ENCODE data around the gene GPSM3. TPM values are rescaled to one million over a fixed set of nuclear protein-coding genes. Genes with fewer than 3 reads are reported as not detected.
A peak's percentile ranks its signal among the peaks of the same experiment; 100 is the strongest.
"Not testable (repeated sequence)": the region's sequence is repeated elsewhere in the genome, so short reads cannot be mapped to it uniquely, and the experiment has no call there.

Gene GPSM3
- total RNA-seq, 1 donor from 2014 or later, result 4.5 TPM

- H3F3A ChIP-seq (ENCODE audit: low read depth), result peaks cover 11% of the 10 kb centered on the region
- H3K4me2 ChIP-seq, result no peak overlapping the region
- peaks cover 19% of the 10 kb centered on the region for H3K36me3 Mint-ChIP-seq
- H3K27ac ChIP-seq, result no peak overlapping the region
- peaks cover 30% of the 10 kb centered on the region for H3K4me1 Mint-ChIP-seq
- peaks cover 4% of the 10 kb centered on the region for H3K4me1 ChIP-seq
- H3K9ac ChIP-seq, result no peak overlapping the region
- H3K36me3 ChIP-seq, result no peaks in the 10 kb centered on the region
- TF ChIP-seq EZH2phosphoT487 (IDR thresholded peaks at IDR 0.05) (no peak), EZH2 (IDR thresholded peaks at IDR 0.05) (no peak), CTCF (IDR thresholded peaks at IDR 0.05) (no peak)
- no peak overlapping the region for H3K4me3 ChIP-seq
- no peak for DNase-seq (ENCODE audit: low spot score)
- no peak overlapping the region for H3K4me3 Mint-ChIP-seq
- peaks cover 46% of the 10 kb centered on the region for H3K27me3 ChIP-seq
- H3K9me3 Mint-ChIP-seq, result no peaks in the 10 kb centered on the region
- H3K79me2 ChIP-seq (ENCODE audit: low read depth), result no peaks in the 10 kb centered on the region
- no peaks in the 10 kb centered on the region for H3K9me3 ChIP-seq (ENCODE audit: low read depth)
- peaks cover 6% of the 10 kb centered on the region for H3K27me3 Mint-ChIP-seq (ENCODE audit: insufficient read depth, low read depth)
- H3K27ac Mint-ChIP-seq, result peak overlapping the region; percentile 23
- no peaks in the 10 kb centered on the region for H4K20me1 ChIP-seq (ENCODE audit: low read depth)
- H2AFZ ChIP-seq (replicated peaks), result no peak overlapping the region
Observed at GRCh38 chr6:32146687-32147086, 45.8 kb downstream of the GPSM3 start.

GRCh38 chr6:32146287-32146686 lies 46.2 kb downstream of the GPSM3 start:
- Mint-ChIP-seq H3K4me1 (peaks cover 28% of the 10 kb centered on the region), H3K27ac (peak overlapping the region; percentile 23), H3K9me3 (no peaks in the 10 kb centered on the region), H3K4me3 (no peak overlapping the region), H3K36me3 (peaks cover 19% of the 10 kb centered on the region), H3K27me3 (ENCODE audit: insufficient read depth, low read depth) (peaks cover 7% of the 10 kb centered on the region)
- Histone ChIP-seq H2AFZ (replicated peaks) (no peak overlapping the region), H3K4me2 (no peak overlapping the region), H3K4me1 (peaks cover under 1% of the 10 kb centered on the region), H3K27me3 (peaks cover 42% of the 10 kb centered on the region), H3K36me3 (no peaks in the 10 kb centered on the region), H3K27ac (no peak overlapping the region), H3K9me3 (ENCODE audit: low read depth) (no peaks in the 10 kb centered on the region), H4K20me1 (ENCODE audit: low read depth) (no peaks in the 10 kb centered on the region), H3K4me3 (no peak overlapping the region), H3F3A (ENCODE audit: low read depth) (peaks cover 7% of the 10 kb centered on the region), H3K9ac (no peak overlapping the region), H3K79me2 (ENCODE audit: low read depth) (no peaks in the 10 kb centered on the region)
- DNase-seq (ENCODE audit: low spot score), result no peak
- no peak for TF ChIP-seq EZH2phosphoT487 (IDR thresholded peaks at IDR 0.05)
- no peak for TF ChIP-seq EZH2 (IDR thresholded peaks at IDR 0.05)
- TF ChIP-seq CTCF (IDR thresholded peaks at IDR 0.05), result no peak

- not testable (repeated sequence) for H2AFZ ChIP-seq (replicated peaks); H3K4me3 Mint-ChIP-seq; H3K27me3 Mint-ChIP-seq (ENCODE audit: insufficient read depth, low read depth); H3K36me3 ChIP-seq; H3K9me3 ChIP-seq (ENCODE audit: low read depth); H3K4me3 ChIP-seq; H3K27ac Mint-ChIP-seq; H3K4me1 ChIP-seq; H3F3A ChIP-seq (ENCODE audit: low read depth); H3K9ac ChIP-seq; DNase-seq (ENCODE audit: low spot score); H3K4me2 ChIP-seq; H3K27ac ChIP-seq; H3K9me3 Mint-ChIP-seq; H4K20me1 ChIP-seq (ENCODE audit: low read depth); H3K79me2 ChIP-seq (ENCODE audit: low read depth)
- H3K27me3 ChIP-seq, result peaks cover 21% of the 10 kb centered on the region
- peaks cover 19% of the 10 kb centered on the region for H3K4me1 Mint-ChIP-seq
- H3K36me3 Mint-ChIP-seq, result peaks cover 14% of the 10 kb centered on the region
Observed at GRCh38 chr6:32144238-32144637, 48.2 kb downstream of the GPSM3 start.

Small RNA genes within 50 kb of the gene (microRNA-seq; reads per million reads assigned to microRNA genes)
- 1.1 reads per million for gene MIR6721
- gene MIR6833, result not detected

Small RNA genes within 50 kb of the gene (small RNA-seq; reads per million reads assigned to genes)
- gene AL662884.1, result not detected
- not detected for gene MIR6833

Other genes starting within 250 kb of the GPSM3 start
- 0.50 TPM in 1 of 2 replicates, not detected in the other for gene CFB, start 246.5 kb downstream of the GPSM3 start, total RNA-seq (ENCODE audit: low replicate concordance)
- 129 and 135 TPM in 2 replicates for gene NELFE, start 233.7 kb downstream of the GPSM3 start, total RNA-seq (ENCODE audit: low replicate concordance)
- gene SKIC2, start 233.5 kb downstream of the GPSM3 start, total RNA-seq (ENCODE audit: low replicate concordance), result 21.0 and 50.5 TPM in 2 replicates
- gene DXO, start 220.5 kb downstream of the GPSM3 start, total RNA-seq (ENCODE audit: low replicate concordance), result 10.2 and 23.0 TPM in 2 replicates
- gene C4A, start 210.6 kb downstream of the GPSM3 start, total RNA-seq (ENCODE audit: low replicate concordance), result 1.7 and 4.3 TPM in 2 replicates
- gene C4B, start 177.8 kb downstream of the GPSM3 start, total RNA-seq (ENCODE audit: low replicate concordance), result 0.30 and 1.5 TPM in 2 replicates
- gene CYP21A2, start 154.2 kb downstream of the GPSM3 start, total RNA-seq (ENCODE audit: low replicate concordance), result 0.09 TPM in 1 of 2 replicates, not detected in the other
- gene TNXB, start 83.3 kb downstream of the GPSM3 start, total RNA-seq (ENCODE audit: low replicate concordance), result 0.71 and 3.2 TPM in 2 replicates
- 19.4 and 41.8 TPM in 2 replicates for gene ATF6B, start 64.4 kb downstream of the GPSM3 start, total RNA-seq (ENCODE audit: low replicate concordance)
- gene FKBPL, start 62.4 kb downstream of the GPSM3 start, total RNA-seq (ENCODE audit: low replicate concordance), result 3.6 and 11.8 TPM in 2 replicates
- gene PRRT1, start 40.7 kb downstream of the GPSM3 start, total RNA-seq (ENCODE audit: low replicate concordance), result 0.40 TPM in 1 of 2 replicates, not detected in the other
- gene PPT2, start 38.5 kb downstream of the GPSM3 start, total RNA-seq (ENCODE audit: low replicate concordance), result 18.6 and 38.2 TPM in 2 replicates
- 3.8 and 16.1 TPM in 2 replicates for gene EGFL8, start 28.0 kb downstream of the GPSM3 start, total RNA-seq (ENCODE audit: low replicate concordance)
- 46.9 and 105 TPM in 2 replicates for gene AGPAT1, start 16.6 kb downstream of the GPSM3 start, total RNA-seq (ENCODE audit: low replicate concordance)
- gene RNF5, start 14.2 kb downstream of the GPSM3 start, total RNA-seq (ENCODE audit: low replicate concordance), result 129 and 169 TPM in 2 replicates
- gene AGER, start 8.4 kb downstream of the GPSM3 start, total RNA-seq (ENCODE audit: low replicate concordance), result 1.1 and 1.4 TPM in 2 replicates
- 53.3 and 114 TPM in 2 replicates for gene PBX2, start 2.4 kb downstream of the GPSM3 start, total RNA-seq (ENCODE audit: low replicate concordance)
- gene NOTCH4, start 31.4 kb upstream of the GPSM3 start, total RNA-seq (ENCODE audit: low replicate concordance), result 3.2 and 4.5 TPM in 2 replicates
- gene TSBP1, start 179.3 kb upstream of the GPSM3 start, total RNA-seq (ENCODE audit: low replicate concordance), result not detected in 2 replicates
- gene BTNL2, start 214.5 kb upstream of the GPSM3 start, total RNA-seq (ENCODE audit: low replicate concordance), result not detected in 2 replicates
- gene HLA-DRA, start 247.2 kb upstream of the GPSM3 start, total RNA-seq (ENCODE audit: low replicate concordance), result 1.8 and 2.3 TPM in 2 replicates

Measured in neural progenitor cell (in vitro differentiated cells).